Measurements from ENCODE around the gene KCNIP1.

KCNIP1 gene

GRCh38 chr5:170509348-170509660, 5.5 kb downstream of the KCNIP1 start:
- DNase-seq, result no peak

- DNase-seq, result no peak
Observed at GRCh38 chr5:170510126-170510525, 6.3 kb downstream of the KCNIP1 start.

- DNase-seq, result no peak
Observed at GRCh38 chr5:170510559-170510958, 6.7 kb downstream of the KCNIP1 start.

GRCh38 chr5:170511551-170512258, 7.9 kb downstream of the KCNIP1 start:
- no peak for DNase-seq

GRCh38 chr5:170513856-170514525, 10.2 kb downstream of the KCNIP1 start:
- DNase-seq, result peak; percentile 26

GRCh38 chr5:170517411-170517810, 13.6 kb downstream of the KCNIP1 start:
- DNase-seq, result no peak

- DNase-seq, result no peak
Observed at GRCh38 chr5:170518277-170518676, 14.5 kb downstream of the KCNIP1 start.

GRCh38 chr5:170519549-170519948, 15.7 kb downstream of the KCNIP1 start:
- DNase-seq, result no peak

GRCh38 chr5:170520372-170520771, 16.6 kb downstream of the KCNIP1 start:
- DNase-seq, result no peak

GRCh38 chr5:170522211-170523141, 18.7 kb downstream of the KCNIP1 start:
- DNase-seq, result peak; percentile 88

GRCh38 chr5:170523142-170523551, 19.3 kb downstream of the KCNIP1 start:
- peak; percentile 67 for DNase-seq

GRCh38 chr5:170523830-170524229, 20.0 kb downstream of the KCNIP1 start:
- DNase-seq, result no peak

- no peak for DNase-seq
Observed at GRCh38 chr5:170524576-170524975, 20.8 kb downstream of the KCNIP1 start.

- DNase-seq, result no peak
Observed at GRCh38 chr5:170525470-170526211, 21.8 kb downstream of the KCNIP1 start.

GRCh38 chr5:170527991-170528390, 24.2 kb downstream of the KCNIP1 start:
- DNase-seq, result no peak

GRCh38 chr5:170528976-170529375, 25.2 kb downstream of the KCNIP1 start:
- DNase-seq, result no peak

- DNase-seq, result no peak
Observed at GRCh38 chr5:170532935-170533334, 29.1 kb downstream of the KCNIP1 start.

- no peak for DNase-seq
Observed at GRCh38 chr5:170533383-170533782, 29.6 kb downstream of the KCNIP1 start.

- no peak for DNase-seq
Observed at GRCh38 chr5:170534177-170534576, 30.4 kb downstream of the KCNIP1 start.

- DNase-seq, result no peak
Observed at GRCh38 chr5:170534941-170535340, 31.1 kb downstream of the KCNIP1 start.

- no peak for DNase-seq
Observed at GRCh38 chr5:170536525-170536924, 32.7 kb downstream of the KCNIP1 start.

GRCh38 chr5:170537451-170538095, 33.8 kb downstream of the KCNIP1 start:
- DNase-seq, result no peak

All from NCI-H1694 treated with DMSO at 0.1 percent for 48 hours (cell line).